OCI-LY3 (cell line): ENCODE results near the gene DNAJC1.
A peak's percentile ranks its signal among the peaks of the same experiment; 100 is the strongest.

Source experiments
- H2AFZ ChIP-seq: fragments of 200-600, 300-600 bp; shearing (Covaris generic); 2 replicates; pipeline ENCODE4 v1.6.0; 2014; ENCODE audit warnings: antibody characterized with exemption, low read depth, low read length
- H3K27ac ChIP-seq: fragments of 200-600, 300-600 bp; sonication (generic); 2 replicates; pipeline ENCODE4 v1.5.1; 2014; ENCODE audit warnings: mild to moderate bottlenecking, low read length, moderate library complexity, mixed read lengths
- H3K27me3 ChIP-seq: fragments of 200-600, 300-600 bp; sonication (generic); 2 replicates; pipeline ENCODE4 v1.6.1; 2014; ENCODE audit warnings: low read depth, low read length, mixed read lengths
- H3K36me3 ChIP-seq: fragments of 200-600, 300-600 bp; sonication (generic); replicated peaks from 2 replicates; pipeline ENCODE3; 2014; ENCODE audit warnings: low read depth, low read length, mixed read lengths
- H3K4me1 ChIP-seq: fragments of 300-600, 200-600 bp; sonication (generic); 2 replicates; pipeline ENCODE4 v1.6.1; 2014; ENCODE audit warnings: low read length, mixed read lengths
- H3K4me2 ChIP-seq: fragments of 200-600, 300-600 bp; sonication (generic); 2 replicates; pipeline ENCODE4 v1.6.1; 2014; ENCODE audit warnings: low read length, mixed read lengths
- H3K4me3 ChIP-seq: fragments of 300-600, 200-600 bp; sonication (generic); 2 replicates; pipeline ENCODE4 v1.5.1; 2014; ENCODE audit warnings: antibody characterized with exemption, mild to moderate bottlenecking, low read length, moderate library complexity
- H3K79me2 ChIP-seq: fragments of 300-600, 200-600 bp; shearing (Covaris generic); 2 replicates; pipeline ENCODE4 v1.6.1; 2014; ENCODE audit warnings: mild to moderate bottlenecking, low read length, mixed read lengths
- H3K9ac ChIP-seq: fragments of 300-600, 200-600 bp; shearing (Covaris generic); 2 replicates; pipeline ENCODE4 v1.6.0; 2014; ENCODE audit warnings: mild to moderate bottlenecking, low read length, moderate library complexity
- H3K9me3 ChIP-seq: fragments of 200-600, 300-600 bp; shearing (Covaris generic); 2 replicates; pipeline ENCODE4 v1.6.1; 2014; ENCODE audit warnings: low read length, mixed read lengths; ENCODE audit not compliant: insufficient read depth
- H4K20me1 ChIP-seq: fragments of 200-600, 300-600 bp; sonication (generic); 2 replicates; pipeline ENCODE4 v1.6.1; 2016; ENCODE audit warnings: low read length, mixed read lengths; ENCODE audit not compliant: insufficient read depth
- EZH2phosphoT487 ChIP-seq: fragments of 200-600 bp; shearing (Covaris generic); IDR thresholded peaks from 2 replicates; pipeline ENCODE4 v1.6.1; 2018; ENCODE audit warnings: antibody characterized with exemption, mixed run types, low read depth
- TF ChIP-seq, protein P1 (sequence below): fragments of 200-600, 300-600 bp; sonication (generic); IDR thresholded peaks from 2 replicates; pipeline ENCODE4 v1.5.1; 2014; ENCODE audit warnings: antibody characterized with exemption, low read length, low read depth

Gene DNAJC1

DNA sequence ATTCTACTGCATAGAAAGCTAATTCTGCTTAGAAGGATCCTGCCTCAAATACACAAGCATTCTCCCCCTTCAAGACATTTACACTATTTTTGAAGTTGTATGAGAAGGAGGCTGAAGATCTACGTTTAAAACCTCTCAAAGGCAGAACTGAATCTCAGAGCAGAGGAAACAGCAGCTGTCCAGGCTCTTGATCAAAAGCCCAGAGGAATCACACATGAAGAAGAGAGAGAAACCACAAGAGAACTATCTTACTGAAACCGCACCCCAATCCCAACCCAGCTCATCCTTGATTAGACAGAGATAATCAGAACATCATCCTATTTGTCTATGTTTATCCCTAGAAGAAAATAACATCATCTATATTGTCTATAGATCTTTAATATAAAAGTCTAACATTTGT is 2.2 kb upstream of the DNAJC1 start:
- no peak overlapping the region for H3K27ac ChIP-seq
- H3K9me3 ChIP-seq = no peaks in the 10 kb centered on the region
- TF ChIP-seq EZH2phosphoT487 = no peak
- TF ChIP-seq, protein P1, sequence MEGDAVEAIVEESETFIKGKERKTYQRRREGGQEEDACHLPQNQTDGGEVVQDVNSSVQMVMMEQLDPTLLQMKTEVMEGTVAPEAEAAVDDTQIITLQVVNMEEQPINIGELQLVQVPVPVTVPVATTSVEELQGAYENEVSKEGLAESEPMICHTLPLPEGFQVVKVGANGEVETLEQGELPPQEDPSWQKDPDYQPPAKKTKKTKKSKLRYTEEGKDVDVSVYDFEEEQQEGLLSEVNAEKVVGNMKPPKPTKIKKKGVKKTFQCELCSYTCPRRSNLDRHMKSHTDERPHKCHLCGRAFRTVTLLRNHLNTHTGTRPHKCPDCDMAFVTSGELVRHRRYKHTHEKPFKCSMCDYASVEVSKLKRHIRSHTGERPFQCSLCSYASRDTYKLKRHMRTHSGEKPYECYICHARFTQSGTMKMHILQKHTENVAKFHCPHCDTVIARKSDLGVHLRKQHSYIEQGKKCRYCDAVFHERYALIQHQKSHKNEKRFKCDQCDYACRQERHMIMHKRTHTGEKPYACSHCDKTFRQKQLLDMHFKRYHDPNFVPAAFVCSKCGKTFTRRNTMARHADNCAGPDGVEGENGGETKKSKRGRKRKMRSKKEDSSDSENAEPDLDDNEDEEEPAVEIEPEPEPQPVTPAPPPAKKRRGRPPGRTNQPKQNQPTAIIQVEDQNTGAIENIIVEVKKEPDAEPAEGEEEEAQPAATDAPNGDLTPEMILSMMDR = no peak
- H3K9ac ChIP-seq = no peak overlapping the region
- peak overlapping the region; percentile 37 for H3K4me2 ChIP-seq
- H2AFZ ChIP-seq = no peak overlapping the region
- no peaks in the 10 kb centered on the region for H3K27me3 ChIP-seq
- H4K20me1 ChIP-seq = no peaks in the 10 kb centered on the region
- no peaks in the 10 kb centered on the region for H3K36me3 ChIP-seq
- peaks cover 31% of the 10 kb centered on the region for H3K4me1 ChIP-seq
- H3K79me2 ChIP-seq = peaks cover 9% of the 10 kb centered on the region
- H3K4me3 ChIP-seq = no peak overlapping the region

DNA sequence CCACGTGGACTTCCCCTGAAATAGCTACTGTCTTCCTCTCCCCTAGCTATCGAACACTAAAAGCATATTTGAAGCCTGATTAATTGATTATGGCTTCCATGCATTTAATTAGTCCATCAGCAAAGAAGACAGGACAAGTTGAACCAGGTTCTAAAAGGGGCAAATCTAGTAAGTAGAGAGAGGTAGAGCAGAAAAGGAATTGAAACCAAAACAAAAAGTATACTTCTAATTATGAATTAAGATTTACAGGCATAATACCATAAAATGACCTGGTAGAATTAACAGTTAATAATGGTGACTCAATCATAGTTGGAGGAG is 393 bp upstream of the DNAJC1 start:
- Histone ChIP-seq H3K4me3 (peak overlapping the region; percentile 95), H4K20me1 (no peaks in the 10 kb centered on the region), H2AFZ (peak overlapping the region; percentile 79), H3K4me2 (peak overlapping the region; percentile 89), H3K9ac (peak overlapping the region; percentile 66), H3K4me1 (peaks cover 31% of the 10 kb centered on the region), H3K27me3 (no peaks in the 10 kb centered on the region), H3K79me2 (peaks cover 9% of the 10 kb centered on the region), H3K9me3 (no peaks in the 10 kb centered on the region), H3K36me3 (no peaks in the 10 kb centered on the region), H3K27ac (peak overlapping the region; percentile 66)
- no peak for TF ChIP-seq EZH2phosphoT487
- TF ChIP-seq, protein P1 = no peak

DNA sequence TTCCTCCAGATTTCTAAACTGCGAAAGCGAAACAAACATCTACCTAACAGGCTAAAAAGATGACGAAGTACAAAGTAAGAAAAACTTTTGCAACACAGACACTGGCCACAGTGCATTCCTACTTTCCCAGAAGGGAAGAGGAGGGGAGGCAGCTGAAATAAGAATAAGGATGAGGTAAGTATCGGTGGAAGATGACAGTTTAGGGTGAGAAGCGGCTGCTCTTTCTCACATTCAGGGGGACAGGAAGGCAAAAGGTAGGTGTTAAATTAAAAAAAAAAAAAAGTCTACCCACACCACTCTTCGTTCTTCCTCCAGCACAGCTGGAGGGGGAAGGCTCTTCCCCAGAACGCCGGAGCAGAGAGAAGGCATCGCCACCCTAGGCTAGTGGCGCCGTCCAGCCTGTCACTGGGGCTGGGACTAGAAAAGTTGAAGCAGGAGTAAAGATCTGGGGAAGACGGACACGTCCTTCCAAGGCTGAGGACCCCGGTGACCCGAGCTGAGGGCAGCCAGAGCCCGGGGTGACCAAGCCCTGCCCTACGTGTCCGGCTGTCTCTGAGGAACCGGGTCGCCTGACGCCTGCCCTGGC is 846 bp downstream of the DNAJC1 start:
- H3K36me3 ChIP-seq = no peaks in the 10 kb centered on the region
- peak overlapping the region; percentile 95 for H3K4me3 ChIP-seq
- no peaks in the 10 kb centered on the region for H3K27me3 ChIP-seq
- H3K4me1 ChIP-seq = peaks cover 28% of the 10 kb centered on the region
- no peak overlapping the region for H3K27ac ChIP-seq
- H3K79me2 ChIP-seq = peaks cover 9% of the 10 kb centered on the region
- peak overlapping the region; percentile 99 for H3K4me2 ChIP-seq
- no peak for TF ChIP-seq EZH2phosphoT487
- TF ChIP-seq, protein P1 = no peak
- peak overlapping the region; percentile 37; the same call in 1 of the 2 replicates for H2AFZ ChIP-seq
- H3K9ac ChIP-seq = peak overlapping the region; percentile 72
- no peaks in the 10 kb centered on the region for H3K9me3 ChIP-seq
- H4K20me1 ChIP-seq = no peaks in the 10 kb centered on the region

DNA sequence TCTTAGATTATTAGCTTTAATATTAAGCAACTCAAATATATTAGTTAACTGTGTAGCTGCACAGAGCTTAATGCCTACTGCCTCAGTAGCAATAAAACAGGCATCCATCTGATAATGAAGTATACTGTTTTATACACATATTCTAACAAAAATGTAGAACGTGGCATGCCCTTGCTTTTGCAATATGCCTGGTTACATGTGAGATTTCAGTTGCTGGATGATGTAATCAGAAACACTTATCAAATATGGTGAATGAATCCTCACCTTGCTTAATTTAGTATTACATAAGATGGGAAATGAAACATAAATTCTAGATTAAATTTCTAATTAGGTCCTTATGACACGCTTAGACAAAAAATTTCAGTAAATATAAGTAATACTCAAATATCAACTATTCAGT is 8.0 kb downstream of the DNAJC1 start:
- Histone ChIP-seq H3K4me3 (no peak overlapping the region), H3K79me2 (no peaks in the 10 kb centered on the region), H3K9ac (no peak overlapping the region)

More for the DNA sequence above, 8.0 kb downstream of the DNAJC1 start:
- H3K36me3 ChIP-seq = no peaks in the 10 kb centered on the region
- H3K9me3 ChIP-seq = no peaks in the 10 kb centered on the region
- H3K27ac ChIP-seq = no peak overlapping the region
- TF ChIP-seq, protein P1 = no peak
- TF ChIP-seq EZH2phosphoT487 = no peak
- H4K20me1 ChIP-seq = no peaks in the 10 kb centered on the region
- no peak overlapping the region for H2AFZ ChIP-seq
- no peaks in the 10 kb centered on the region for H3K27me3 ChIP-seq
- no peaks in the 10 kb centered on the region for H3K4me1 ChIP-seq
- no peak overlapping the region for H3K4me2 ChIP-seq
